GM21390 (cell line): ENCODE results near the gene GFAP.
"Not testable (repeated sequence)": the region's sequence is repeated elsewhere in the genome, so short reads cannot be mapped to it uniquely, and the experiment has no call there.

Experiments used
- ATAC-seq: cut with Tn5 transposase; IDR thresholded peaks from one replicate; pipeline ENCODE4 v1.9.1; 2021; ENCODE audit not compliant: unreplicated experiment

GFAP gene

GRCh38 chr17:44915321-44915726, at the start of gene GFAP:
TSS of gene GFAP (minus strand) at chr17:44915500. CDS start at chr17:44915486, 14 bp downstream.
- no peak for ATAC-seq

GRCh38 chr17:44961921-44962350, 46.6 kb upstream of the GFAP start:
- ATAC-seq: no peak

GRCh38 chr17:44960691-44961090, 45.4 kb upstream of the GFAP start:
- no peak for ATAC-seq

- ATAC-seq: no peak
Measured at GRCh38 chr17:44959821-44960531, 44.7 kb upstream of the GFAP start.

- ATAC-seq: no peak
Measured at GRCh38 chr17:44956998-44957981, 42.0 kb upstream of the GFAP start.

- no peak for ATAC-seq
Measured at GRCh38 chr17:44955674-44956425, 40.5 kb upstream of the GFAP start.

GRCh38 chr17:44952946-44953475, 37.7 kb upstream of the GFAP start:
- ATAC-seq: no peak

GRCh38 chr17:44948315-44948795, 33.1 kb upstream of the GFAP start:
- no peak for ATAC-seq

- ATAC-seq: peak; percentile 85
Measured at GRCh38 chr17:44947461-44948314, 32.4 kb upstream of the GFAP start, which contains the start of gene KIF18B. TSS of gene KIF18B (minus strand) at chr17:44947773. CDS start at chr17:44936344, 11,429 bp downstream.

- not testable (repeated sequence) for ATAC-seq
Measured at GRCh38 chr17:44945652-44946051, 30.4 kb upstream of the GFAP start.

GRCh38 chr17:44942456-44942855, 27.2 kb upstream of the GFAP start:
- ATAC-seq: no peak

- ATAC-seq: no peak
Measured at GRCh38 chr17:44941712-44942331, 26.5 kb upstream of the GFAP start.

- no peak for ATAC-seq
Measured at GRCh38 chr17:44940768-44941167, 25.5 kb upstream of the GFAP start.

GRCh38 chr17:44940317-44940716, 25.0 kb upstream of the GFAP start:
- no peak for ATAC-seq

GRCh38 chr17:44935116-44935515, 19.8 kb upstream of the GFAP start:
- ATAC-seq: no peak

- ATAC-seq: no peak
Measured at GRCh38 chr17:44934745-44935105, 19.4 kb upstream of the GFAP start.

- no peak for ATAC-seq
Measured at GRCh38 chr17:44933824-44934744, 18.8 kb upstream of the GFAP start.

- no peak for ATAC-seq
Measured at GRCh38 chr17:44932787-44933097, 17.4 kb upstream of the GFAP start.
